ENCODE results near the gene IRS1.

The IRS1 gene

GRCh38 chr2:226693521-226693920 is 106.1 kb downstream of the IRS1 start:
- no peak for DNase-seq (ENCODE audit: low read depth in 2 of 3, low spot score in 2 of 3)

DNA sequence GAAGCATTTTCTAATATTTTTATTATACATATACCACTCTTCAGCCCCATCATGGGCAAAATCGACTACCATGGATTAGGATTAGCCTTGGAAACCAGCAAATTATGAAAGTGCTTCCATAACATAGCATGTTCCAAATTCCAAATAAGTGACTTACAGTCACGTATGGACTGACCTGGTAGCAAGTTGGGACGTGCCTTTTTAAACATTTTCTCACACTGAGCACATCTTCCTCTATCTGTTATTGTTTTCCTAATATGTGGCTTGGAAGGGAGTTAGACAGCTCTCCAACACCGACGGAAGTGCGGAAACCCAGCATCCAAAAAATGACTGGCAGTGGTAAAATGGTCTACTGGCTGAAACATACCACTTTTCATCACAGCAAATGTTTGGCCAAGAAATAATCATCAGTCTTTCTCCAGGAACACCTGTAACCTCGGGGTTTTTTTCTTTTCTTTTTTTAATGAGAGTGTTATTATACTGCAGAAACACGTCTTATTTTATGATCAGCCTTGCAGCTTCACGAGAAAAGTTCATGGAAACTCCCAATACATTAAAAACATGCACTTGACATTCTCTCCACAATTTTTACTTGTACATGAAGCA is 107.0 kb downstream of the IRS1 start:
- DNase-seq (ENCODE audit: low read depth in 2 of 3, low spot score in 2 of 3), result no peak

DNA sequence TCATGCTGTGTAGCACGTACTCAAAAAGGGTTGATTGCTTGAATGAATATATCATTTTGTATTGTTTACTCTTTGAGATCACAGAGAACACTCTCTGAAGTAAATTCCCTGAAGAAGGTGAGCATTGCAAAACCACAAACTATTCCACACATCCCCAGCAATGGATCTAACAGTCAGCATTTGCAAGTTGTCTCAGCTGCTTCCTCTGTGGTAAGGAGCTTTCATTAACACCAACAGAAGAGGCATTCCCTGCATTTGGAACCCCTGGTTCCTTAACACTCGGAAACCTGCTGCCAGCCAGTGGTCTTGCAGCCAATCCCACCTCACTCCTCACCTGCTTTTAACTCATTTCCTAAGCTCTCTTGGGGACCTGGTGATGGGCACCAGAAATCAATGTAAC is 108.4 kb downstream of the IRS1 start:
- DNase-seq (ENCODE audit: low read depth in 2 of 3, low spot score in 2 of 3), result no peak

DNA sequence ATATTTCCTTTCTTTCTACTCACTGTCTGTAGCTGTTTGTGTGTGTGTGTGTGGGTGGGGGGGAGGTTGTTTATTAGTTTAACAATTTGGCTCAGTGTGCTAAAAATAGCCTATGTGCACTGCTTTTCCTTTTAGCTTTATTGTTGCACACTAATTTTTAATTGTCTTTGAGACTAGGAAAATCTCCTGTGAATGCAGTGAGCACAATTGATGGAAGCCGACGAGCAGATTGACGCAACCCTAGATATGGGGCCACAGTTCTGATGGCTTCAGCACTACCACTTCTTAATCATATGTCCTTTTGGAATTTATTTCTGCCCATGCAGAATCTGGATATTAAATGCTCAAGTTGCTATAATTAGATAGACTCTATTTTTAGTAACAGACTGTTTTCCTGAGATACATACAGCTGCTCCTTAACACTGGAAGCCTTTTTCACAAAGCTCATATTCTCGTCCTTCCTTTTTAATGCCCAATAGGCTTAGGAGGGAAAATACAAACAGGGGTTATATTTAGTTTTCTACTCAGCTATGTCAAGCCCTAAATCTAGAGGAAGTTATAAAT is 109.1 kb downstream of the IRS1 start:
- DNase-seq (ENCODE audit: low read depth in 2 of 3, low spot score in 2 of 3), result no peak

- no peak for DNase-seq (ENCODE audit: low read depth in 2 of 3, low spot score in 2 of 3)
Measured at GRCh38 chr2:226687641-226688253, 111.9 kb downstream of the IRS1 start.

DNA sequence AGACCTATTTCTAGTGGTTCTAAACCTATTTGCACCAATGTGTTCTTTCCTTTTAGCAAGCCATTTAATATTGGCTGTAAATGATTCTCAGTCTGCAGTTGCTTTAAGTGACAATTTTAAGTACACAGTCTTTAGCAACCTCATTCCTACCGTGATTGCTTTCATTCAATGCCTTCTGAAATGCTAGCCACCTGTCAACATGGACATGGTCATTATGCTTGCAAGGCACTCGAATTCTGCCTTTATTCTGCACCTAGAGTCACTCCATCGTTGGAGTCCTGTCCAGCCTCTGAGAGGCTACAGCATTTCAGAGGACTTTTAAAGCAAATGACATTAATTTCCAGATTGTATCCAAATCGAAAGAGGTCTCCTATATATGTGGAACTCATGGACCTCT is 115.1 kb downstream of the IRS1 start:
- DNase-seq (ENCODE audit: low read depth in 2 of 3, low spot score in 2 of 3), result no peak

DNA sequence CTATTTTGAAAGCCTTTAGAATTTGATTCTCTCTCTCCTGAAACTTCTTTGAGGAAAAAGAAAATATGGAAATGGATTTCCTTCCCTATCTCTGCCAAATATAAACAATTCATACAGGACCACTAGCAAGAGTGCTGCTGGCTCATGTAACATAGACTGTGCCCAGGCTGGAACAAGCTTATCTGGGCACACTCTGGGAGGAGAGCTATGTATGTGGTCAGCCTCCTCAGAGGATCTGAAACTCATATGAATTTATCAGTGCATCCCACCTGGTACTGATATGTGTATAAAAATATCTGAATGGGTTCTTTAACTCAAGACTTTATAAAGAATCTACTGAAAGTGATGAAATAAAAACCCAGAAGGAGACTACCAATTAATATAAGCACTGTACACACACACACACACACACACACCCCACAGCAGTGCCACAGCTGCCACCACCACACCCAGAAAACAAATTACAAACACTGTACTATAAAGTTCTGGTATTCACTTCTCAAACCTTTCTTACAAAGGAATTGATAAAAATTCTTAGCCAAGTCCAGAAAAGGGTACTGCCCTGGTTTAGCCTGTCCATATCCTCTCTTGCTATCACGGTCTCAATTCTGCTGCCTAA is 115.6 kb downstream of the IRS1 start:
- no peak for DNase-seq (ENCODE audit: low read depth in 2 of 3, low spot score in 2 of 3)

DNA sequence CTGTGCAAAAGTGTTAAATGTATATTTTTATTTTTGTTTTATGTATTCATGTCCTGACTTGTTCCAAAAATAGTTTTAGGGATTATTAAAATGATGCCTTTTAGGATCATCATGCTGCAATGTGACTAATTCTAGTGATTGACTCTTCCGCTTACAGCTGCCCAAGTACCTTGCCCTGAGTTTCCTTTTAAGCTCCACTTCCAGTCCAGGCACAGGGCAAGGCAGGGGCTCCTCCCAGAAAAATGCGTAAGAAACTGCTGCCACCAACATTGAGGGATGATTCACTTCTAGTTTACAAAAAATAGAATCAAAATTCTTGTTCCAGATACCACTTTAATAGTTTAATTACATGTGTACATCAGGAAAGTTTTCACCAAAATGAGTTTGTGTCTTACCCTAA is 116.4 kb downstream of the IRS1 start:
- DNase-seq (ENCODE audit: low read depth in 2 of 3, low spot score in 2 of 3), result no peak

Measured in activated CD8-positive, alpha-beta memory T cell treated with anti-CD3 and anti-CD28 coated beads for 48 hours (primary cell).